ENCODE data around the gene COX4I2.
"Not testable (repeated sequence)": the region's sequence is repeated elsewhere in the genome, so short reads cannot be mapped to it uniquely, and the experiment has no call there.

Gene COX4I2

GRCh38 chr20:31654534-31654933, 16.8 kb downstream of the COX4I2 start:
- DNase-seq (ENCODE audit: low spot score), result no peak

GRCh38 chr20:31661625-31662371, 24.1 kb downstream of the COX4I2 start:
- DNase-seq (ENCODE audit: low spot score), result peak; percentile 76

DNA sequence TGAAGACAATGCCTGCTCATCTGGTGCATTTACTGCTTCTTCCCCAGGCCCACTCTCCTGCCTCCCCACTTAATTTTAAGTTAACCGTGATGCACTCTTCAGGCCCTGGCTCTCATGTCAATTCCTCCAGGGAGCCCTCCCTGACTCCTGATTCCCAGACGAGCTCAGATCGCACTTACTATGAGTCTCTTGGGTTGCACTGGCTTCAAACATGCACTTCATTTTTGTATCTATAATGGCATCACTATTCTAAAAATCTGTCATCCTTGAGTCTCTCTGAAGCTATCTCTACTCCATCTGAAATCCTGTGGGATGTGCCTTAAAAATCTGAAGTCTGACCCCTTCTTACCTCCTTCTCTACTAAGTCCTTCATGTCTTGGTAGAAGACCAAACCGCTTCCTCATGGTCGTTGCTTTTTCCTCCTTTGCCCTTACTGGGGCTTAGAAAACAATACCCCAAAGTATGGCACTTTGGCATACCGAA, 24.7 kb downstream of the COX4I2 start:
- DNase-seq (ENCODE audit: low spot score), result no peak

GRCh38 chr20:31663524-31663837, 25.8 kb downstream of the COX4I2 start:
- DNase-seq (ENCODE audit: low spot score), result no peak

GRCh38 chr20:31663838-31664695, 26.4 kb downstream of the COX4I2 start:
- no peak for DNase-seq (ENCODE audit: low spot score)

- DNase-seq (ENCODE audit: low spot score), result no peak
These were observed 27.1 kb downstream of the COX4I2 start for GRCh38 chr20:31664696-31665354.

GRCh38 chr20:31665753-31666152, 28.0 kb downstream of the COX4I2 start:
- DNase-seq (ENCODE audit: low spot score), result no peak

- peak; percentile 35 for DNase-seq (ENCODE audit: low spot score)
These were observed 28.7 kb downstream of the COX4I2 start for GRCh38 chr20:31666258-31667042.

GRCh38 chr20:31667315-31668285, 29.9 kb downstream of the COX4I2 start:
- no peak for DNase-seq (ENCODE audit: low spot score)

DNA sequence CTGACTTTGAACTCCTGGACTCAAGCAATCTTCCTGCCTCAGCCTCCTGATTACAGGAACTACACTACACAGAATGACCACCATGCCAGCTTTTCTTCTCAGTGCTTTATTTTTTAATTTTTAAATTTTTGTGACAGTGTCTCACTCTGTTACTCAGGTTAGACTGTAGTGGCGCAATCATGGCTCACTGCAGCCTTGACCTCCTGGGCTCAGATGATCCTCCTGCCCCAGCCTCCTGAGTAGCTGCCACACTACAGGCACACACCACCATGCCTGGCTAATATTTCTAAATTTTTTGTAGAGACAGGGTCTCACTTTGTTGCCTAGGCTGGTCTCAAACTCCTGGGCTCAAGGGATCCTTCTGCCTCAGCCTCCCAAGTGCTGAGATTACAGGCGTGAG, 31.2 kb downstream of the COX4I2 start:
- DNase-seq (ENCODE audit: low spot score), result not testable (repeated sequence)

DNA sequence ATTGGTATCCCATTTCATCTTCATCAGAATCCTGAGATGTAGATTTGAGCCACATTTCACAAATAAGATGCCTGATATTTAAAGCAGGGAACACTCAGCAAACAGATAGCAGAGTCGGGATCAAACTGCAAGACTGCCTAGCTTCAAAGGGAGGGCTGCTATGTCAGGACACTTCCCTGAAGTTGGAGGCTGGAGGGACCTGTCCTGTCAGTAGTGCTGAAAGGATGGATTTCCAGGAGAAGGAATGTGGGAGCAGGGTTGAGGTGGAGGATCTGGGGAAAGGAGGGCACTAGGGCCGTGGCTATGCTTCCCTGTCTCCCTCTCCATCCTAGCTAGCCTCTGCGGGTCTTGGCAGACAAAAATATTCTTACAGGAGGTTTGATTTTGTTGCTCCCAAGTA, 32.2 kb downstream of the COX4I2 start:
- DNase-seq (ENCODE audit: low spot score), result no peak

DNA sequence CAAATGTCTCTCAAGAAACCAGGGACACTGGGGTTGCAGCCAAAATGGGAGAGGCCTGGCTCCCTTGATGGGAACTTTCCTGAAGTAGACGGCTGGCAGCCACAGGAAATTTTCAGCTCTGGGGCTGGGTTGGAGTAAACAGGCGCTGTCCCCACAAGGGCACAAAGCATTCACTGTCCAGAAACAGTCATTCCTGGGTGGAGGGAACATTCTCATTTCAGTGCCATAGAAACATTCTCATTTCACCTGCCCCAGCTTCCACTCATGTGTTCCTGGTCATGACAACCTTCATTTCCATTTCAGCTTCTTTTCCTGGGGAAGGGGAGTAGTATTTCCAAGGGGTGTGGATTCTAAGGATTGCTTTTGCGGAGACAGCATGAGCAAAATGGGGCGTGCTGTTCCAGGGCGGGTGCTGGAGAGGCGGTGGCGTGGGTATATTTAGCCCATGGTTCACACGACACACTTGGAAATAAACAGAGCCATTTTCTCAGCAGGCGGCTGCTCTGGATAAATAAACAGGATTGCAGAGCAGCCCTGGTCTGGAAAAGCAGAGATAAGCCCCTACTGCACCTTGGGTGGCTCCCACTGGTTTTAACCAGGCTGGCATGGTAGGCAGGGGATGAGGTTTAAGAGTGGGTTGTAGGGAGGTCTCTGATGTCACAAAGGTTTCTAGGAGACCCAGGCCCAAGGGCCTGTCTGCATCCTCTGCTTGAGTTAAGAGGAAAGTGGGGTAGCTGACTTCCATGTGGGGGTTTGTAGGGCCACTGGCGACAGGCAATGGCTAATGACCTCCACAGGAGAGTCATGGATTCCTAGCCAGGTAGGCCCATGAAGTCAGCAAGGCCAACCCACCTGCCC, 32.9 kb downstream of the COX4I2 start:
- DNase-seq (ENCODE audit: low spot score), result no peak

DNA sequence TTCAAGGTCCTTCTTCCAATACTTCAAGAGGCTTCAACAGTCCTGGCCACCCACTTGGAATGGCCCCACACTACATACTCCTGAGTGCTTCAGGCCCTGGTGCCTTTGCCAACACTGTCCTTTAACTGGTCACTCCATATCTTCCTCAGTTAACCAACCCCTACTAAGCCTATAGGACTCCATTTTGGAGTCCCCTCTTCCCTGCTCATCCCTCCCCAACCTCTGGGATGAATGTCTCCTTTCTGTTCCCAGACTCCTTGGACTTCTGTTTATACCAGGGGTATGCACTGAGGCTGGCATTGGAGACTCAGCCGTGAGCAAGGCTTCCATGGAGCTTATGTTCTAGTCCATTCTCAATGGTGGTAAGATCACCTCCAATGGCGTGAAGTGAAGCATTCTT, 33.6 kb downstream of the COX4I2 start:
- DNase-seq (ENCODE audit: low spot score), result no peak

GRCh38 chr20:31673435-31673834, 35.7 kb downstream of the COX4I2 start:
- DNase-seq (ENCODE audit: low spot score), result no peak

- peak; percentile 27 for DNase-seq (ENCODE audit: low spot score)
These were observed 36.3 kb downstream of the COX4I2 start for GRCh38 chr20:31673943-31674463.

DNA sequence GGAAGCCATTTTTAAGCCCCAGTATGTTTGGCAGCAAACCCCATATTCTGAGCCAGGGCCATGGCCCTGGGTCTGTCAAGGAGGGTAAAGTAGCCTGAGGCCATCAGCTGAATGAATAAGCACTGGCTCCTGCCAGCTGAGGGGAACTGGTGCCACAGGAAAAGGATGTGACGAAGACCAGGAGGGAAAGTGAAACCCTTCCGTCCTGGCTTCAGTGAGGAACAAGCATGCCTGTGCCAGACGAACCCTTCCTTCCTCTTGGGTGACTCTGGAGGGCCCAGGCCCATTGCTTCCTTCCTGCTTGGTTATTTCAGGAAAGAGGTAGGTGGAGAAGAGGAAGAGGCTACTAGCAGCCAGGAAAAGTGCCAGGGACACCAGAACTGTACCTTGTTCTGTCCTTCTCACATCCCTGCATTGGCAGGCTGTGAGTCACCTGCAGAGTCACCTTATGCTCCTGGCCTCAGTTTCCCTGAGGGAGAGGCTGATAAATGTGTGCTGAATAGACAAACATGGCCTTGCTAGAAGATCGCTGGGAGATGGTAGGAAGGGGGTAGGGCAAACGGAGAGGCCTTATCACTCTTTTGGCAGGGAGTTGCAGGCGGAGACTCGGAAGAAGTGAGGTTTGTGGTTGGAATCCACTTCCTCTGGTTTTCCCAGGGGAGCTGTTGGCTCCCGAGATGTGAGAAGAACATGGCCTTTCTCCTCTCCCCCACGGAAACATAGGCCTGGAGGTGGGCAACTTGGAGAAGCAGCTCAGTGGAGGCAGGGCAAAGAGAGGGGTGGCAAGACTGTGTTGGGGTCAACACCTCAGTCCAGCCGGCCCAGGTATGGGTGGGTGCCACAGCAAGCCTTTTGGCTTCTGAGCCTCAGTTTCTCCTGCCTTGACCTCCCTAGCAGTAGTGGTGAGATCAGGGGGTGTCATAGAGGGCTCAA, 37.4 kb downstream of the COX4I2 start:
- DNase-seq (ENCODE audit: low spot score), result peak; percentile 76

- DNase-seq (ENCODE audit: low spot score), result peak; percentile 91
These were observed 38.3 kb downstream of the COX4I2 start for GRCh38 chr20:31675828-31676608.

GRCh38 chr20:31676609-31676989, 38.9 kb downstream of the COX4I2 start:
- no peak for DNase-seq (ENCODE audit: low spot score)

Data from CD4-positive, alpha-beta T cell treated with Interleukin-15 for 4 hours (primary cell).